Measurements from ENCODE around the gene NECTIN2.

NECTIN2 gene

GRCh38 chr19:44847144-44848035 lies 1.3 kb downstream of the NECTIN2 start:
- peak overlapping the region; percentile 69 to 85 for H3K4me3 ChIP-seq (replicated peaks in 1 of 2; ENCODE audit: low read depth in 2 of 2, low read length in 2 of 2)
- DNase-seq (ENCODE audit: low read depth in 2 of 2) = peak; percentile 27 to 61
- no peak for TF ChIP-seq CTCF (IDR thresholded peaks at IDR 0.05; ENCODE audit: low read depth, low read length)

- DNase-seq (ENCODE audit: low read depth in 2 of 2) = peak; percentile 58 to 61
These were observed 2.1 kb downstream of the NECTIN2 start for GRCh38 chr19:44848036-44848811.

GRCh38 chr19:44848812-44849447 lies 2.8 kb downstream of the NECTIN2 start:
- DNase-seq (ENCODE audit: low read depth in 2 of 2) = no peak
- no peak for TF ChIP-seq CTCF (IDR thresholded peaks at IDR 0.05; ENCODE audit: low read depth, low read length)
- peak overlapping the region; percentile 69 to 85 for H3K4me3 ChIP-seq (replicated peaks in 1 of 2; ENCODE audit: low read depth in 2 of 2, low read length in 2 of 2)

More at GRCh38 chr19:44848036-44848811, 2.1 kb downstream of the NECTIN2 start:
- no peak for TF ChIP-seq CTCF (IDR thresholded peaks at IDR 0.05; ENCODE audit: low read depth, low read length)
- H3K4me3 ChIP-seq (replicated peaks in 1 of 2; ENCODE audit: low read depth in 2 of 2, low read length in 2 of 2) = peak overlapping the region; percentile 69 to 85

GRCh38 chr19:44850641-44851109 lies 4.6 kb downstream of the NECTIN2 start:
- TF ChIP-seq CTCF (IDR thresholded peaks at IDR 0.05; ENCODE audit: low read depth, low read length) = no peak

GRCh38 chr19:44851427-44851826 lies 5.3 kb downstream of the NECTIN2 start:
- DNase-seq (ENCODE audit: low read depth in 2 of 2) = no peak
- no peak for TF ChIP-seq CTCF (IDR thresholded peaks at IDR 0.05; ENCODE audit: low read depth, low read length)

More at GRCh38 chr19:44850641-44851109, 4.6 kb downstream of the NECTIN2 start:
- no peak overlapping the region for H3K4me3 ChIP-seq (replicated peaks in 1 of 2; ENCODE audit: low read depth in 2 of 2, low read length in 2 of 2)
- DNase-seq (ENCODE audit: low read depth in 2 of 2) = no peak

GRCh38 chr19:44855606-44856005 lies 9.5 kb downstream of the NECTIN2 start:
- DNase-seq (ENCODE audit: low read depth in 2 of 2) = no peak
- no peak overlapping the region for H3K4me3 ChIP-seq (replicated peaks in 1 of 2; ENCODE audit: low read depth in 2 of 2, low read length in 2 of 2)
- TF ChIP-seq CTCF (IDR thresholded peaks at IDR 0.05; ENCODE audit: low read depth, low read length) = no peak

More at GRCh38 chr19:44851427-44851826, 5.3 kb downstream of the NECTIN2 start:
- no peak overlapping the region for H3K4me3 ChIP-seq (replicated peaks in 1 of 2; ENCODE audit: low read depth in 2 of 2, low read length in 2 of 2)

All from cardiac fibroblast (primary cell).